22Rv1 (cell line): ENCODE measurements around the gene RAB27B.

Source experiments
- CTCF ChIP-seq: fragments of 450-650 bp; IDR thresholded peaks from 2 replicates; pipeline ENCODE4 v1.5.1; 2017; ENCODE audit warnings: mild to moderate bottlenecking
- ZFX ChIP-seq: fragments of 450-650 bp; IDR thresholded peaks from 2 replicates; pipeline ENCODE4 v1.6.1; 2017; ENCODE audit warnings: antibody characterized with exemption, borderline replicate concordance

- TF ChIP-seq CTCF (no peak), ZFX (no peak)
Observed at GRCh38 chr18:54918060-54918459, 89.8 kb downstream of the RAB27B start.
